GM18498 (cell line): ENCODE data around the gene RFX5.
"Not testable (repeated sequence)": the region's sequence is repeated elsewhere in the genome, so short reads cannot be mapped to it uniquely, and the experiment has no call there.

Experiments
- ATAC-seq: cut with Tn5 transposase; IDR thresholded peaks from one replicate; pipeline ENCODE4 v1.9.1; 2021; ENCODE audit warnings: mild to moderate bottlenecking, moderate library complexity; ENCODE audit not compliant: unreplicated experiment

The RFX5 gene

DNA sequence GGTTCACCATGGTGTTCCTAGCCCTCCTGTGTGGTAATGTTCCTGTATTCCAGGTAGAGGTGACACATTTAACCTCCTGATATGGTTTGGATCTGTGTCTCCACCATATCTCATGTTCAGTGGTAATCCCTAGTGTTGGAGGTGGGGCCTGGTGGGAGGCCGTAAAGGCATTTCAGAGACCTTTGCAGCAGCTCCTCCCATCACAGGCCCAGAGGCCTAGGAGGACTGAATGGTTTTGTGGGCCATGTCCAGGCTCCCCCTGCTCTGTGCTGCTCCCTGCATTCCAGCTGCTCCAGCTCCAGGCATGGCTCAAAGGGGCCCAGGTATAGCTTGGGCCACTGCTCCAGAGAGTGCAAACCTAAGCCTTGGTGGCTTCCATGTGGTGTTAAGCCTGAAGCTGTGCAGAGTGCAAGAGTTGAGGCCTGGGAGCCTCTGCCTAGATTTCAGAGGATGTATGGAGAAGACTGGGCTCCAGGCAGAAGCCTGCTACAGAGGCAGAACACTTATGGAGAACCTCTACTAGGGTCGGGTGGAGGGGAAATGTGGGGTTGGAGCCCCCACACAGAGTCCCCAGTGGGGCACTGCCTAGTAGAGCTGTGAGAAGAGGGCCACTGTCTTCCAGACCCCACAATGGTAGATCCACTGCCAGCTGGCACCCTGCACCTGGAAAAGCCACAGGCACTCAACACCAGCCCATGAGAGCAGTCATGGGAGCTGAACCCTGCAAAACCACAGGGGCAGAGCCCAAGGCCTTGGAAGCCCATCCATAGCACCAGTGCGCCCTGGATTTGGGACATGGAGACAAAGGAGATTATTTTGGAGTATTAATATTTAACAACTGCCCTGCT is 15.5 kb upstream of the RFX5 start:
- no peak for ATAC-seq

DNA sequence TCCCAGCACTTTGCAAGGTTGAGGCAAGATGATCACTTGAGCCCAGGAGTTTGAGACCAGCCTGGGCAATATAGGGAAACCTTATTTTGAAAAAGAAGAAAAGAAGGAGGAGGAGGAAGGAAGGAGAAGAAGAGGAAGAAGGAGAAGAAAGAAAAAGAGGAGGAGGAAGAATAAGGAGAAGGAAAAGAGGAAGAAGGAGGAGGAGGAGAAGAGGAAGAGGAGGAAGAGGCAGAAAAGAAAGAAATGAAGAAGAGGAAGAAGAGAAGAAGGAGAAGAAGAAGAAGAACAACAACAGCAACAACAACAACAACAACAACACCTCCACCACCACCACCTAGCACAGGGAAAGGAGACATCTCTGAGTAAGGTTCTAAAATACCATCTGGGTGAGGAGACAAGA is 14.8 kb upstream of the RFX5 start:
- no peak for ATAC-seq

DNA sequence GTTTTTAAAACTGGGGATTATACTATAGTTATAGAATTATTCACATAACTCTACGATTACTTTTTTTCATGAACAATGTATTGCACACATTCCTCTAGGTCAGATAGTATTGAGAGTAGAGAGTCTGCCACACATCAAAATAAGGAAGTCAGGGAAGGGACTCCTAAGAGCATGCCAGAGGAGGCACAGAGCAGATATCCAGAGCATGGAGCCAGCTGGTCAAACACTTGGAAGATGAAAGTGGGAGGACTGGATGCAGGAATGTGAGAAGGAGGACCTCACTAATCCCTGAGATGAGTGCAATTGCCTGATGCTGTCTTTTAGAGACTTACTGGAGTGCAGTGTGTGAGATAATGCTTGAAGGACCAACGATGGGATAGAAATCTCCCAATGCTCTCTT is 9.6 kb upstream of the RFX5 start:
- no peak for ATAC-seq

DNA sequence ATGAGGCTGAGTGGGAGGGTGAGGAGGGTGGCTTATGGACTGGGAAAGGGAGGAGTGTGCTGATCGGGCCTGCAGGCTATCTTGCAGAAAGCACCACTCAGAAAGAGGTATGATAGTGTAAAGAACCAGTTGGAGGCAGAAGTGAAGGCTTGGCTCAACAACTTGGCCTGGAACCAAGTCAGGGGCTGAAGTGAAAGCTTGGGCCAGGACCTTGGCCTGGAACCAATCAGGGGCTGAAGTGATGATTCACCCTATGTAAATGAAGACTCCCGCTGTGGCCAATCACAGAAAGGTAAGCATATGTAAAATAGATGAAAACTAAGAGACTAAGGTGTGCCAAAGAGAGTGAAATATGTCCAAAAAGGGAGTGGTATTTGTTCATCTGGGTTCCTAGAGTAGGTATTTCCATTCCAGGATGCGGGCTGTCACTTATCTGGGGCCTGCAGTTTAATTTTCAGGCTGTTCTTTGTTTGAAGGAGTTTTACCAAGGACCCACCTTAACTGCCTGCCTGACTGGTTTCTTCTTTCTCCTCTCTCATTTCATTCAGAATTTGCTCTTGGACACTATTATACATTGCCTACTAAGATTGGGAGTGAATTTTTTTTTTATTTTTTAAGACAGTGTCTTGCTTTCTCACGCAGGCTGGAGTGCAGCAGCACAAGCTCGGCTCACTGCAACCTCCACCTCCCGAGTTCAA is 5.1 kb upstream of the RFX5 start:
- ATAC-seq: no peak

DNA sequence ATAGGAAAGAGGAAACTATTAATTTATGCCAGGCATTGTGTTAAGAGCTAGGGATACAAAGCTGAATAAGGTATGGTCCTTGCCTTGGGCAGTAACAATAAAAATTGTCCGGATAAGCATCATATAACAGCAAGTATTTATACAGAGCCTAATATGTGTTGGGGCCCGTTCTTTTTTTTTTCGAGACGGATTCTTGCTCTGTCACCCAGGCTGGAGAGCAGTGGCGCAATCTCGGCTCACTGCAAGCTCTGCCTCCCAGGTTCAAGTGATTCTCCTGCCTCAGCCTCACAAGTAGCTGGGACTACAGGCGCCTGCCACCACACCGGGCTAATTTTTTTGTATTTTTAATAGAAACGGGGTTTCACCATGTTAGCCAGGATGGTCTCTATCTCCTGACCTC is 3.3 kb upstream of the RFX5 start:
- ATAC-seq: not testable (repeated sequence)

DNA sequence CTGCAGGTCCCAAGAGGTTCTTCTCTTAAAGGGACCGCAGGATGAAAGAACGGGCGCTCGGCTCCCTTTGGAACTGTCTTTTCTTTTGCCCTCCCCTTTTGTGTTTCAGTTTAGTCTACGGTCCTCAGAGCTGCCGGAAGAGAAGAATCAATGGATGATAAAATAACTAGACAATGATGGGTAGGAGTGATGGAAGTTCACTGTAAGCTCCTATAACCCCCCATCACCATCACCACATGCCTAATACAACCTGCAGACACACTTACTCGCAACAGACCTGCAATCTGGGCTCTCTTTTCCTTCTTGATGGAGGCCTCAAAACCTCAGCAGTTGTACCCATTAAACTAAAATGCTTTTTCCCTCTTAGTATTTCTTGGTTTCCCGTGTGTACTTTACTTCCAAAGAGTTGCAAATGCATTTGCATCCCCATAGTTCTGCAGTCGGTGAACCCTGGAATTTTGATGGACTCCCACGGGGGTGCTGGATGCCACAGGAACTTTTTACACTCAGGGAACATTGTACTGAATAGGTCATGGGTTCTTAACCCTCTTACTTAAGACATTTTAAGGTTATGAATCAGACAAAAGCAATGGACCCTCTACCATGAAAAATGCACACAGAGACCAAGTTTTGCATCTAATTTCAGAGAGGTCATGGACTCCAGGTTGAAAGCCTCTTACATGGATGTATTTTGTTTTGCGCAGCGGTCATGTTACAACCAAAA is 633 bp upstream of the RFX5 start:
- peak; percentile 11 for ATAC-seq

DNA sequence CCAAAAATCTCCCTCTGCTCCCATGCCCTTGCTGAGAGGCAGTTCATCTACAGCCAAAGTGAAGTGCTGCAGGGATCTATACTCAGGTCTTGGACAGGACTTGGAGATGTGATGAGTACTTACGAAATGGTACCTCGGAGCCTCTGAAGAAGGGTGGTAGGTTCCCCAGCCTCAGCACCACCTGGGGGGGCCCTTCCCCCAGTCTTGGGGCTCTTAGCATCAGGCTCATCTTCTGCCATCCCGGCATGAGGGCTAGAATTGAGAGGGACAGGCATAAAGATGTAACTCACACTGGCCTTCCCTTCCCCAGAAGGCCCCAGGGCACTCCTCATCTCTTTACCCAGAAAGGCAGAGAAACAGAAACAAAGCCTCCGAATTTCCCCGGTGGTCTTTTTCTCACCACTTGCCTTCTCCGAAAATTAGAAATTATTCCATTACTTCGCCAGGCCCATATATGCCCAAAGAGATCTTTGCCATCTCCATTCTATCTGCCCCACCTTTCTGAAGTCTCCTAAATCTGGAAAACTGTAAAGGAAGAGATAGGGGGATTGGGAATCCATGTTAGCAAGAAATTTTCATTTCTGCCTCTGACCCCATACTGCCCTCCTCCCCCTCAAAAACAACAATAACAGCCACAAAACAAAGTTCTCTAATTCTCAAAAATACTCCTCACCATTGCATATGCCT is 827 bp downstream of the RFX5 start:
- no peak for ATAC-seq

DNA sequence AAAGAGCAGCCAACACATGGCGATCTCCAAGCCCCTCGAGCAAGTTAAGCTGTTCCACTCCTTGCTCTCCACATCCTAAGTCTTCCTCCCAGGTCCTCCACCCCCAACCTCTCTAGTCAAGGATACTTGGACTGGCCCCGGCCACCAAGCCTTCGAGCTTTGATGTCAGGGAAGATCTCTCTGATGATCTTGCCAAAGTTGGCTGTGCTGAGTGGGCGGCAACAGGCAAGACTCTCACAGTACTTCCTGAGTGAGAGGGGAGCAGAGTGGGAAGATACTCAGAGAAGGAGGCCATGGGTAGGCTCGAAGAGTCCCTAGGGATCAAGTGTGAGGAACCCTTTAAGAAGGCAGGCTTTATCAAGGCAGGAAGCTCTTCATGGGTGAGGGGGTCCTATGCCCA is 2.8 kb downstream of the RFX5 start:
- no peak for ATAC-seq

DNA sequence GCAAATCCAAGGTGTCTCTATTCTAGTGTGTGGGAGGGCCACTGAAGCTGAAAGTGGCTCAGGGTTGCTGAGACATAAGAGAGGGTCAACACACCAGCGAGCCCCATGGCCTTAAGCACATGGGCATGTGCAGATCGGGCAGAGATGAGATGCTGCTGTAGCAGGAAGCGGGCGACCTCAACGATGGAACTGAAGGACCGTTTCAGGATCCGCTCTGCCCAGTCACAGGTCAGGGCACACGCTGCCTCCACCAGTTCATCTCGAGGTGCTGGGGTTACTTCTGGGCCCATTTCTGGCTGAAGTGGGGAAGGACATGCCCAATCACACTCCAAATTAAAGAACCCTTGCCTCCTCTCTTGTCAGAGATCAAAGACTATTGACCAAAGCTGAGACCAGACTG is 3.5 kb downstream of the RFX5 start:
- no peak for ATAC-seq

DNA sequence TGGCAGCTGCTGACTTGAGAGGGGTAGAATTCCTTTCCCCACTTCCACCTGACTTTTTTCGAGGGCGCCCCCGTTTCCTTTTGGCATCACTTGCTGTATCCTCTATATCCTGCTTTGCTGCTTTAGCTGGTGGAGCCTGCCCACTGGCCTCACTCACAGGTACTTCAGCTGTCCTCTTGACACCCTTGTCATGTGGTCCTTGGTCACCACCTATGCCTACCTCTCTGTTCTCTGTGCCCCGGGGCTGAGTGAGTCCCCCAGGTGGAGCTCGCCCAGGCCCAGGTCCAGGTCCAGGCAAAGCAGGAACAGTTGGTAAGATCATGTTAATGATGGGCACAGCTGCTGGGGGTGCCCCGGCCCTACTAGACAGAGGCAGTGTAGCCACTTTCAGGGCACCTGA is 4.5 kb downstream of the RFX5 start:
- no peak for ATAC-seq

DNA sequence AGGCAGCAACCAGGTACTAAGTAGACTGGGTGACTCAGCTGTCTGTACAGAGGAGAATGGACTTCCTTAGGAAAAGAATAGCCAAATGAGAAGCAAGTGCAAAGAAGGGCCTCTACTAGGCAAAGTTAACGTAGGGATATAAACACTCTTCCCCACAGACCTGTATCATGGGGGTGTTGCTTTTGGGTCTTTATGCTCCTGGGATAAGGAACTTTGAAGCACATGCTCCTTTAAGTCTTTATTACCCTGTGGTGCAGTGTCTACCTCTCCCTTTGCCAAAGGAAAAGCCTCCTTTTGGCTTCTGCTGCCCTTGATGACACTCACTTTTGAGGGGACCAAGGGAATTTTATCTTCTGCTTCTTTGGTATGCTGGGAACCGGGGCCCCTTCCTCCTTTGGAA is 5.0 kb downstream of the RFX5 start:
- ATAC-seq: no peak

DNA sequence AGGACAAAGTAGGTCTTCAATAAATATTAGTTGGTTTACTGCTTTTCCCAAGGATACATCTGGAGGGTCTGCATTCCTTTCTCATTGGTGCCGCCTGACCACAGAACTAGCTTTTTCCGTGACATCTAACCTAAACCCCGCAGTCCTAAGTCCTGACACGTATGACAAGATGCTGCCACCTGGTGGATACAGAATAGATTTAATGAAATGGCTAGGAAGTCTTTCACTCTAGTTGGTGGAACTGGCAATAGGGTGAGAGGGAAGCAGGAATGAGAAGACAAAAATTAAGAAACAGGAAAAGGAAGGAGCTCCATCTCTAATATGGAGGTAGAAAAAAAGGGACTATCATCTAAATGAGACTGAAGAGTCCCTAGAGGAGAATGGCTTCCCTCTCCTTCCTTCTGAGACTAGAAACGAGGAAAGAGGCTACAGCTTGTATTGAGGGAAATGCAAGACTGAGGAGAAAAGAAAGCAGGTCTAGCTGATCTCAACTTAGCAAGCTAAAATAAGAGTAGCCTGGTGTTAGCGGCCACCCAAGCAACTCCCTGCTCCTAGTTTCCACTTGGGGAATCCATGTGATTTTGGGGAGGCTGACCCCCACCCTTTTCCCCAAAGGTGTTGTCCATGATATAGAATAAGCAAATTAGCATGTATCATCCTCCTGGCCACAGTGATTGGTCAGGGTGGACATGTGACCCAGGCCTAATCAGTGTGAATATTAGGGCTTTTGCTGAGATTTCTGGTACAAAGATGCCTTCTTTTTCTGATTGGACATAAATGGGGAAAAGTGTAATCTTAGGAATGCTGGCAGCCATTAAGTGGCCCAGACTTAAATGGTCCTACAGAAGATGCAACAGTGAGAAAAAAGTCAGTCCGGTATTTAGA is 5.9 kb downstream of the RFX5 start:
- ATAC-seq: no peak

DNA sequence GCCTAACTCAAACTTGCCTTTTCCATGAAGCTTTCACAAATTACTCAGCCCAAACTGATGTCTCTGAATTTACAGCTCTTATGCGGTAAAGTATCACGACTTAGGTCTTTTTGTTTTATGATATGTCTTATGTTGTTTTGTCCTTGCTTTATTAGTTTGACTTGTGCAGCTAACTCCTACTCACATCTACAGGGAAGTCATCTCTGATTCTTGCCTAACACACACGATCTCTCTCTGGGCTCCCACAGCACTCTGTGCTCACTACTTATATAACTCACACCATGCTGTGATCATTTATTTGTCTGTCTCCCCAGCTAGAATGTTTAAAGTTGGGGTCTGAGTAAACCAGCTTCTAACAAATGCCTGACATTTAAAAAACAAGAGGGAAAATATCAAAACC is 10.5 kb downstream of the RFX5 start:
- ATAC-seq: no peak

DNA sequence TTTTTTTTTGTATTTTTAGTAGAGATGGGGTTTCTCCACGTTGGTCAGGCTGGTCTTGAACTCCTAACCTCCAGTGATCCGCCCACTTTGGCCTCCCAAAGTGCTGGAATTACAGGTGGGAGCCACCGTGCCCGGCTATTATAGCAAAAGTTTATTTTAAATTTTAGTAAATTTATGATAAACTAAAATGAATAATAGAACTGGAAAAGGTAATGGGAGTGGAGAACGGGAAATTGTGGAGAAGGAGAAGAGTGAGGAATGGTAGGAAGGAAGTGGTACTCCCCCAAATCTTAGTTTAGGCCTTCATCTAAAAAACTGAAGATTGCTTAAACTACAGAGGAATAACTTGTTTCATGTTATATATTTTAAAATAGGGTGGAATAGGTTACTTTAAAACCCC is 12.2 kb downstream of the RFX5 start:
- ATAC-seq: no peak

DNA sequence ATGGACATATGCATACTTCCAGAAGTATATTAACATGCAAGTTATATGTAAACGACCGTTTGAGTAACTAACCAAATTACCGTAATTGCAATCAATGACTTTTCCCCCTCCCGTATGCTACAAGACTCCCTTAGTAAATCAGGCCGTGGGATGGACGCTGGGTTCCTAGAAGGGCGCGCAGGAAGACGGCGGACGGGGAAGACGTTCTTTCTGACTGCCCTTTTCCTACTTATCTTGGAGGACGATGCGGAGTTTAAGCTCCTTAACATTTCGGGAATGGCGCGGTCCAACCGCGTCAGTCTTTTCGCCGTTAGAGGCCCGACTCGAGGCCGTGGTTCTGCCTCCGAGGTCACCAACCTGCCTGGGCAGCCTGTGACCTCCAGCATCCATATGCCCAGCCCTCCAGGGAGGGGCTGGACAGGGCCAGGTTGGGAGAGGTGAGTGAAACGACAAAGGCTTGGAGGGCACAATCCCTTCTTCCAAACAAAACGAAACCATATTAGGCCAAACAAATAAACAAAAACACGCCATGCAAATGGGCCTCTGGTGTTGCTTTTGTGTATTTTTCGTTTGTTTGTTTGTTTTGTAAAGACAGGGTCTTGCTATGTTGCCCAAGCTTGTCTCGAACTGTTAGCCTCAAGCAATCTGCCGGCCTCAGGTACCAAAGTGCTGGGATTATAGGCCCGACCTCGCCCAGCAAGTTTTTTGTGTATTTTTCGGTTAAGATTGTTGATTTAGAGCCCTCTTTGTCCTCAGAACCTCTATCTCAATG is 19.0 kb downstream of the RFX5 start:
- ATAC-seq: peak; percentile 18

DNA sequence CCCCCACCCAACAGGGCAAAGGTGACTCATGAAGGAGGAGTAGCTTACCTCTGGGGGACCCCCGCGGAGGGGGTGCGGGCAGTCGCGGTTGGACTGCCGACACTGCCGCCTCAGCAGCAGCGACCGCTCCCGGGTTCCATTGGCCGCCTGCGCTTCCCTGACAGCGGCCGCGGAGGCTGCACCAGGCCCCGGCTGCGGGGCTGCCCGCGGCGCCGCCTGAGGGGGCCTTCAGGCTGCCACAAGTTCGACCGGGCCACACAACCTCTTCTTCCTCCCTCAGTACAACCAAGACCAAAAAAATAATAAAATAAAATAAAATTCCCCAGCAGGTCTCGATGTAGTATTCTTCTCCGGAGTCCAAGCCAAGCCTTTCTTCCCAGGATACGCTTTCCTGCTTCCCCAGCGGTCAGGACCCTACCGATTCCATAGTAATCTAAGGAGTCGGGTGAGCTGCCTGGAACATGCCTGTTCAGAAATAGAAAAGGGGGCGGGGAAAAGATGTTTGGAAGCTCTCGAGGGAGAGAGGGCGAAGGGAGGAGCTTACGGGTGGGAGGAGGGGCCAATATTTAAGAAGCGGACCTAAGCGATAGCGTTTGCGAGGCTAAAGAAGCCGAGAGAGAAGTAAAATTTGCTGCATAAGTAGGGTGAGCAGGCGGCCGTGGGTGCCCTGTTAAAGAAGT is 19.7 kb downstream of the RFX5 start, which contains the start of gene PI4KB:
Gene PI4KB, minus strand, starts transcription at position 194 of the 680 bp plus-strand sequence. CDS start 10,935 bp downstream, outside the sequence.
- ATAC-seq: peak; percentile 85

DNA sequence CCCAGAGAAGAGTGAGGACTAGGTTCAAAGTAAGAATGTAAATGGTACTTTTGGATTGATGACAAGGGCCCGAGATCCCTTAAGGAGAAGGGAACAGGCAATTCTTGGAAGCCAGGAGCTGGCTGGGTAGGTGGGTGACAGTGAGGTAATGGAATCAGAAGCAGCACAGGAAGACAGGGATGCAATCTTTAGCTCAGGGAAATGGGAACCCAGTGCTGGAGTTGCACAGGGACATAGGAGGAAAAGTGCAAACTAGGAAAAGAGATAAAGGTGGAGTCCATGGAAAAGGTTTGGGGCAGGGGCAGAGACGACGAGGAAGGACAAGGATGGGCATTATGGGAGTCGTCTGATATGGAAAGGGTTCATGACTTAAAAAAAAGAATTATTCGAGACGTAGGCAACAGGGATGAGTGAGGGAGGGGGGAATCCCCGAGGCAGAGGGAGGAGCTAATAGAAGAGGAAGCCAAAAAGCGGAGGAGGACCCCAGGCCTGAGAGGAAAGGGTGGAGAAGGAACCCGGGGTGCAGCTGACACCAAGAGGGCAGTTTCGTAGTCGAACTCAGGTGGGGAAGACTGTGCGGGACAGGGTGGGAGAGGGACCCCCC is 20.3 kb downstream of the RFX5 start:
- peak; percentile 54 for ATAC-seq

DNA sequence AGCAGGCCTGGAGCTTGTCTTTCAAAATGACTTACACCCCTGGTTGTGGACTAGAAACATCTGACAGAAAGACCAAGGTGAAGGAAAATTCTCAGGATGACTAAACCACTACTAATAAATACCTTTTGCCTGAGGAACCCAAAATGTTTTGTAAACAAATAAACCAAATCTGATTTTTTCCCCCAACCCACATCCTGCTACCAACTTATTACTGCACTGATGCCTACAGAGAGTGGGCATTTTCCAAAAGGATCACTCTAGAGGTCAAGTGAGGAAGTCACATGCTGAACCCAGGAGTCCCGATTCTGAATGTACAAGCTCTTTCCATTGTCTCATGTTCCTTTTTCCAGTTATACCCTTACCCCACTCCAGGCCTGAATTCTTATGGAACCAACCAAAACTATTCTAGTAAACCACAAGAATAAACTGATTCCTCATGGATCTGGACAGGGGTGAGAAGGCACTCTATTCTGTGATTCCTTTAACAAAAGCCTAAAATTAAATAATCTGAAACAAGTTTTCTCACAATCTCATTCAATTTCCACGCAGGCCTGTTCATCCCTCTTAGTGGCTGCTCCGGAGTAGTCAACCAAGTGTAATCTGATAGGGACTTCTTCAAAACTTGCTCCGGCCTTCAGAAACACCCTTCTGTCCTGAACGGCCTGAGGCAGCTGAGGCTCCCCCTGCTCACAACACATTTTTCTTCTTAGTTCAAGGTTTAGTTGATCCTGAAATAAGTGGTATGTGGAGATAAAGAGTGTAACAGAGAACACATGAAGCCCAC is 21.2 kb downstream of the RFX5 start:
- ATAC-seq: no peak
